ENCODE data around the gene CNBP. TPM values are rescaled to one million over a fixed set of nuclear protein-coding genes. Genes with fewer than 3 reads are reported as not detected.

The CNBP gene
- total RNA-seq, 1 donor from 2014 or later: 298 TPM

- DNase-seq (no peak), ATAC-seq (no peak)
- Histone ChIP-seq H3K27ac (peak overlapping the region; percentile 25), H3K9me3 (no peaks in the 10 kb centered on the region), H3K4me1 (peaks cover 18% of the 10 kb centered on the region), H3K36me3 (peaks cover 19% of the 10 kb centered on the region), H3K4me3 (no peak overlapping the region), H3K27me3 (ENCODE audit: low read depth) (no peaks in the 10 kb centered on the region)
- intact Hi-C loops (cut with DNase I): no loop called here
- TF ChIP-seq CTCF (IDR thresholded peaks at IDR 0.05): no peak
These were observed 60.2 kb downstream of the CNBP start for GRCh38 chr3:129123314-129124060.

GRCh38 chr3:129122412-129123011 lies 61.2 kb downstream of the CNBP start:
- H3K9me3 ChIP-seq: no peaks in the 10 kb centered on the region
- DNase-seq (no peak), ATAC-seq (peak; percentile 0)
- H3K4me1 ChIP-seq: peaks cover 28% of the 10 kb centered on the region
- intact Hi-C loops (cut with DNase I): no loop called here
- peaks cover 16% of the 10 kb centered on the region for H3K36me3 ChIP-seq
- H3K4me3 ChIP-seq: peak overlapping the region; percentile 17
- no peaks in the 10 kb centered on the region for H3K27me3 ChIP-seq (ENCODE audit: low read depth)
- peak overlapping the region; percentile 25 for H3K27ac ChIP-seq
- no peak for TF ChIP-seq CTCF (IDR thresholded peaks at IDR 0.05)

GRCh38 chr3:129121792-129122411 lies 61.8 kb downstream of the CNBP start, which contains the start of gene RAB43:
RAB43 (minus strand) TSS chr3:129121804; CDS start chr3:129121489, 315 bp downstream.
- intact Hi-C loops (cut with DNase I): no loop called here
- Histone ChIP-seq H3K27me3 (ENCODE audit: low read depth) (no peaks in the 10 kb centered on the region), H3K4me1 (peaks cover 34% of the 10 kb centered on the region), H3K4me3 (peak within 1 kb of the TSS; percentile 89), H3K36me3 (peaks cover 10% of the 10 kb centered on the region), H3K27ac (peak within 1 kb of the TSS; percentile 95), H3K9me3 (no peaks in the 10 kb centered on the region)
- DNase-seq (peak; percentile 90), ATAC-seq (peak; percentile 87 to 90)
- TF ChIP-seq CTCF (IDR thresholded peaks at IDR 0.05): no peak

- Histone ChIP-seq H3K27me3 (ENCODE audit: low read depth) (no peaks in the 10 kb centered on the region), H3K4me1 (peaks cover 41% of the 10 kb centered on the region), H3K4me3 (peak overlapping the region; percentile 89), H3K27ac (peak overlapping the region; percentile 95), H3K9me3 (no peaks in the 10 kb centered on the region), H3K36me3 (peaks cover 7% of the 10 kb centered on the region)
- intact Hi-C loops (cut with DNase I): no loop called here
- DNase-seq (peak; percentile 64), ATAC-seq (peak; percentile 12 to 72)
- no peak for TF ChIP-seq CTCF (IDR thresholded peaks at IDR 0.05)
These were observed 62.5 kb downstream of the CNBP start for GRCh38 chr3:129121016-129121791.
